VCaP (cell line): ENCODE results near the gene MAPK9.

Source experiments
- H3K27ac ChIP-seq: fragments of 450-650 bp; 2 replicates; pipeline ENCODE4 v1.5.1; 2017
- CTCF ChIP-seq: fragments of 450-650 bp; conservative IDR thresholded peaks from 2 replicates; pipeline ENCODE4 v1.5.1; 2017; ENCODE audit warnings: mild to moderate bottlenecking, moderate library complexity

MAPK9 gene

GRCh38 chr5:180323941-180324600 lies 32.2 kb upstream of the MAPK9 start:
- TF ChIP-seq CTCF: no peak
- H3K27ac ChIP-seq: no peak overlapping the region

DNA sequence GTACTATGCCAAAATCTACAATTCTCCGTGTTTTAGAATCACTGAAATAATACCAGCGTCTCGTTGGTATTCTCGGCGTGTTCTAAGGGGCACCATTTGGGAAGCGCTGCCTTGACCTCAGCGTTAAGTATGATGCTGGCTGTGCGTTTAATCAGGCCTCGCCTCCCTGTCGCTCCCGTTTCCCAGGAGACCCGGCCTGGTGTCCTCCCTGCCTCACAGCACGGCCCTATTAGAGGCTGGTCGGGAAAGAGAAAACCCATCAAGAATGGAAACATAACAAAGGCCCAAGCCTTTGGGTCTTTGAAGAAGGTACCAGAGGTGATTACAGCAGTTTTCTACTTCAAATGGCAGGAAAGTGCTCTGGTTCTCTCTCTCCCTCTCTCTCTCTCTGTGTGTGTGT lies 31.3 kb upstream of the MAPK9 start:
- no peak overlapping the region for H3K27ac ChIP-seq
- TF ChIP-seq CTCF: no peak

DNA sequence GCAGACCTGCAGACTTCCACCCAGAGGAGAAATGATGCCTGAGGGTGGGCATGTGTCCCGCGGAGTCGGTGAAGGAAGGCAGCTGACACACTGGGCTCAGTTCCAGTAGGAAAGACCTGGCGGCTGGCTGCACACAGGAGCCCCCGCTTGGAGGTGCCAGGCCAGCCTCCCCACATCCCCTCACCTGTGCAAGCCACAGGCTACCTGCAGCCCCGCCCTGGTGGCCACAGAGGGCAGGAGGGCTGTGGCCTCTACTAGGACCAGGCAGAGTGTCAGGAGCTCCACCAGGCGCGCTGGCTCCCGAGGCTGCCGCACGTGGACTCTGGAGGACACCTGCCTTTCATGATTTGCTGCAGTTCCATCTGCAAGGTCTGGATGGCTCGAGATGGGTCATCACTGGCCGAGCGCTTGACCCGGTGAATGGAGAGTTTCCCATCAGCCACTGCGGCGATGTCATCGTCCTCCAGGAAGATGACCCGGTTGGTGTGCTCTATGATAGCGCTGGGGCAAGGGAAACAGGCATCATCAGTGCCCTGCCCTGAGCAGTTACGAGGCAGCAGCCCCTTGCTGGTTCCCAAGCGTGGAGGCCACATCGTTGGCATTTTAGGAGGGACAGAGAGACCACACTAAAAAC lies 26.7 kb upstream of the MAPK9 start:
- TF ChIP-seq CTCF: no peak
- no peak overlapping the region for H3K27ac ChIP-seq

GRCh38 chr5:180316586-180316985 lies 24.7 kb upstream of the MAPK9 start:
- TF ChIP-seq CTCF: no peak

GRCh38 chr5:180315762-180316212 lies 23.9 kb upstream of the MAPK9 start:
- H3K27ac ChIP-seq: no peak overlapping the region
- TF ChIP-seq CTCF: peak; percentile 99

More at GRCh38 chr5:180316586-180316985, 24.7 kb upstream of the MAPK9 start:
- no peak overlapping the region for H3K27ac ChIP-seq

- TF ChIP-seq CTCF: no peak
- no peak overlapping the region for H3K27ac ChIP-seq
These were observed 22.0 kb upstream of the MAPK9 start for GRCh38 chr5:180313677-180314505.

DNA sequence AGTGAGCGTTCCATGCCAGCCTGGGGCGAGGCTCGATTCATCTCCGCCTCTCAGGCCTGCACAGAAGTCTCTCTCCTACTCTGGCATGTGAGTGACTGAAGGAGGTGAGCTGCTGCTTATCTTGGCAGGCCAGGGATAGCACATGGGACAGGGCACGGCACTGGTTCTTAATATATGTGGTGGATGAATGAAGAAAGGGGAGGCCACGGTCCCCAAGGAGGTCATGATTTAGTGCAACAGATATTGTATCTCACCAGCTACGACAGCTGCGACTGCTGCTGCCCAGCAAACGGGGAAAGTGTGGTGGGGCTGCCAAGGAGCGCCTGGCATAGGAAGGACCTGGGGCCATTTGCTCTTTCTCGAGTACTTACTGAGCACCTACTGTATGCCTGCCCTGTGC lies 19.3 kb upstream of the MAPK9 start:
- H3K27ac ChIP-seq: no peak overlapping the region
- no peak for TF ChIP-seq CTCF
